Fibroblast of lung (primary cell): ENCODE data around the gene TNFRSF1A. TPM values are rescaled to one million over a fixed set of nuclear protein-coding genes. Genes with fewer than 3 reads are reported as not detected.

Experiments
- DNase-seq, 2 donors: peaks; one replicate each; pipeline versions ENCODE4 v3.0.0 to v3.0.0-alpha.2; 2010; ENCODE audit warnings: low read depth in 2 of 2
- H2AFZ ChIP-seq: 2 replicates; pipeline ENCODE4 v1.5.1; 2012; ENCODE audit warnings: low read length, control low read depth, inconsistent platforms
- H3K27ac ChIP-seq: 2 replicates; pipeline ENCODE4 v1.5.1; 2011; ENCODE audit warnings: low read length, control low read depth; ENCODE audit not compliant: insufficient read depth
- H3K27me3 ChIP-seq: 2 replicates; pipeline ENCODE4 v1.5.1; 2011; ENCODE audit warnings: mild to moderate bottlenecking, low read length; ENCODE audit not compliant: control insufficient read depth, insufficient read depth
- H3K36me3 ChIP-seq: 2 replicates; pipeline ENCODE4 v1.5.1; 2011; ENCODE audit warnings: low read length; ENCODE audit not compliant: control insufficient read depth, insufficient read depth
- H3K4me1 ChIP-seq: 2 replicates; pipeline ENCODE4 v1.5.1; 2011; ENCODE audit warnings: low read length; ENCODE audit not compliant: control insufficient read depth, insufficient read depth; ENCODE audit errors: extremely low read depth
- H3K4me2 ChIP-seq: 2 replicates; pipeline ENCODE4 v1.5.1; 2011; ENCODE audit warnings: low read length, control low read depth; ENCODE audit not compliant: insufficient read depth; ENCODE audit errors: extremely low read depth
- H3K4me3 ChIP-seq, 4 experiments: fragments of 200-600 bp in 1 of 4; sonication (generic) in 1 of 4; replicated peaks in 1 of 4; 2 replicates each; pipeline ENCODE4 v1.5.1; 2011 to 2016; ENCODE audit warnings: low read length in 4 of 4, low read depth in 3 of 4, mild to moderate bottlenecking in 3 of 4, control low read depth in 2 of 4, inconsistent platforms in 1 of 4, mixed read lengths in 1 of 4; ENCODE audit not compliant: insufficient read depth in 1 of 4; ENCODE audit errors: control extremely low read depth in 1 of 4
- H3K79me2 ChIP-seq: 2 replicates; pipeline ENCODE4 v1.5.1; 2012; ENCODE audit warnings: mild to moderate bottlenecking, low read length, inconsistent platforms; ENCODE audit not compliant: control insufficient read depth, insufficient read depth
- H3K9ac ChIP-seq: 2 replicates; pipeline ENCODE4 v1.5.1; 2011; ENCODE audit warnings: mild to moderate bottlenecking, low read length, control low read depth; ENCODE audit not compliant: insufficient read depth
- H3K9me3 ChIP-seq: 2 replicates; pipeline ENCODE4 v1.5.1; 2012; ENCODE audit warnings: low read depth, low read length; ENCODE audit not compliant: control insufficient read depth, insufficient read depth
- H4K20me1 ChIP-seq: 2 replicates; pipeline ENCODE4 v1.5.1; 2011; ENCODE audit warnings: low read length; ENCODE audit not compliant: control insufficient read depth, insufficient read depth; ENCODE audit errors: extremely low read depth
- CTCF ChIP-seq, 2 donors: IDR thresholded peaks in 1 of 2; conservative IDR thresholded peaks in 1 of 2; 1 replicate in 1 of 2; 2 replicates in 1 of 2; pipeline ENCODE4 v1.5.1; 2011 to 2012; ENCODE audit warnings: low read length in 2 of 2, control low read depth in 1 of 2, inconsistent platforms in 1 of 2, low read depth in 1 of 2, mild to moderate bottlenecking in 1 of 2
- EZH2 ChIP-seq: IDR thresholded peaks from 2 replicates; pipeline ENCODE4 v1.5.1; 2012; ENCODE audit warnings: low read length, control low read depth, mild to moderate bottlenecking; ENCODE audit errors: missing control alignments
- polyA plus RNA-seq, 2 donors: library from polyadenylated mRNA; depleted of rRNA in 1 of 2; stranded (reverse) in 1 of 2; unstranded in 1 of 2; fragments of >200 nt; gene quantifications; 2 replicates each; pipeline ENCODE4 v1.2.1, GENCODE V29; 2011 to 2012; ENCODE audit warnings: missing spikeins in 1 of 2
- total RNA-seq: library from RNA; depleted of rRNA; stranded (reverse); fragments of >200 nt; gene quantifications from 2 replicates; pipeline ENCODE4 v1.2.1, GENCODE V29; 2014

TNFRSF1A gene
- total and polyA plus RNA-seq, 2 donors (not counting 1 experiment from before 2014, with no cell fraction given) = 157 to 257 TPM

- H3K4me2 ChIP-seq = peak overlapping the region; percentile 94
- peak overlapping the region; percentile 93 for H3K27ac ChIP-seq
- H2AFZ ChIP-seq = no peak overlapping the region
- H3K27me3 ChIP-seq = no peaks in the 10 kb centered on the region
- peak overlapping the region; percentile 94 for H3K9ac ChIP-seq
- no peak for DNase-seq
- TF ChIP-seq CTCF (conservative IDR thresholded peaks at IDR 0.05 in 1 of 2, IDR thresholded peaks at IDR 0.05 in 1 of 2; ENCODE audit: low read depth in 1 of 2, low read length in 2 of 2) (no peak), EZH2 (no peak)
- peak overlapping the region; percentile 81 to 92 (median 82) for H3K4me3 ChIP-seq
- H3K4me1 ChIP-seq = peaks cover 19% of the 10 kb centered on the region
- no peaks in the 10 kb centered on the region for H4K20me1 ChIP-seq
- H3K79me2 ChIP-seq = peaks cover 19% of the 10 kb centered on the region
- peaks cover 18% of the 10 kb centered on the region for H3K36me3 ChIP-seq
- H3K9me3 ChIP-seq = no peaks in the 10 kb centered on the region
Observed at GRCh38 chr12:6384499-6385436, 42.9 kb upstream of the TNFRSF1A start.

- TF ChIP-seq EZH2 = no peak
- TF ChIP-seq CTCF (conservative IDR thresholded peaks at IDR 0.05 in 1 of 2, IDR thresholded peaks at IDR 0.05 in 1 of 2; ENCODE audit: low read depth in 1 of 2, low read length in 2 of 2) = no peak
- no peaks in the 10 kb centered on the region for H3K27me3 ChIP-seq
- H3K79me2 ChIP-seq = peaks cover 19% of the 10 kb centered on the region
- no peaks in the 10 kb centered on the region for H3K9me3 ChIP-seq
- H3K4me2 ChIP-seq = peak within 1 kb of the TSS; percentile 94
- H3K4me1 ChIP-seq = peaks cover 19% of the 10 kb centered on the region
- H3K27ac ChIP-seq = peak within 1 kb of the TSS; percentile 93
- peak within 1 kb of the TSS; percentile 94 for H3K9ac ChIP-seq
- peak within 1 kb of the TSS; percentile 60 for H2AFZ ChIP-seq
- H3K4me3 ChIP-seq = peak within 1 kb of the TSS; percentile 81 to 92 (median 82)
- H4K20me1 ChIP-seq = no peaks in the 10 kb centered on the region
- DNase-seq = peak; percentile 82 to 95
- peaks cover 15% of the 10 kb centered on the region for H3K36me3 ChIP-seq
Observed at GRCh38 chr12:6383572-6384498, 42.0 kb upstream of the TNFRSF1A start, which contains the start of gene LTBR. LTBR (plus strand) TSS chr12:6384162; CDS start chr12:6384359, 197 bp downstream.
